Uterus (tissue), 2 donors: Measurements from ENCODE around the gene EPHA6.

Source experiments
- POLR2A ChIP-seq, 2 donors: fragments of 450-650 bp; IDR thresholded peaks; one replicate each; pipeline ENCODE4 v1.6.1; 2016; ENCODE audit warnings: antibody characterized with exemption in 2 of 2, mild to moderate bottlenecking in 1 of 2, moderate library complexity in 1 of 2
- TF ChIP-seq, protein P1 (sequence below), 4 experiments: fragments of 200-600 bp in 2 of 4; fragments of 450-650 bp in 2 of 4; sonication (generic) in 2 of 4; IDR thresholded peaks; one replicate each; pipeline ENCODE4 v1.5.1; 2016 to 2019; ENCODE audit warnings: antibody characterized with exemption in 4 of 4, mild to moderate bottlenecking in 2 of 4, moderate library complexity in 1 of 4

DNA sequence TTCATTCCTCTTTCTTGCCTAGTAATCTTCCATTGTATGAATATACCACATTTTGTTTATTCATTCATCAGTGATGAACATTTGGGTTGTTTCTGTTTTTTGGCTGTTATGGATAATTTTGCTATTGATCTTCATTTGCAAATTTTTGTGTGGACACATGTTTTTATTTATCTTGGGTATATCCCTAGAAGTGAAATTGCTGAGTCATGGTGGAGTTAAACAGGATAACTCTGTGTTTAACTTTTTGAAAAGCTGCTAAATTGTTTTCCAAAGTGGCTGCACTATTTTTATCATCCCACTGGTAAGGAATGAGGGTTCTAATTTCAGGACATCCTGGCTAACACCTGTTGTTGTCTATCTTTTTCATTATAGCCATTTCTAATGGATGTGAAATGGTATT, 875.6 kb downstream of the EPHA6 start:
- TF ChIP-seq, protein P1, sequence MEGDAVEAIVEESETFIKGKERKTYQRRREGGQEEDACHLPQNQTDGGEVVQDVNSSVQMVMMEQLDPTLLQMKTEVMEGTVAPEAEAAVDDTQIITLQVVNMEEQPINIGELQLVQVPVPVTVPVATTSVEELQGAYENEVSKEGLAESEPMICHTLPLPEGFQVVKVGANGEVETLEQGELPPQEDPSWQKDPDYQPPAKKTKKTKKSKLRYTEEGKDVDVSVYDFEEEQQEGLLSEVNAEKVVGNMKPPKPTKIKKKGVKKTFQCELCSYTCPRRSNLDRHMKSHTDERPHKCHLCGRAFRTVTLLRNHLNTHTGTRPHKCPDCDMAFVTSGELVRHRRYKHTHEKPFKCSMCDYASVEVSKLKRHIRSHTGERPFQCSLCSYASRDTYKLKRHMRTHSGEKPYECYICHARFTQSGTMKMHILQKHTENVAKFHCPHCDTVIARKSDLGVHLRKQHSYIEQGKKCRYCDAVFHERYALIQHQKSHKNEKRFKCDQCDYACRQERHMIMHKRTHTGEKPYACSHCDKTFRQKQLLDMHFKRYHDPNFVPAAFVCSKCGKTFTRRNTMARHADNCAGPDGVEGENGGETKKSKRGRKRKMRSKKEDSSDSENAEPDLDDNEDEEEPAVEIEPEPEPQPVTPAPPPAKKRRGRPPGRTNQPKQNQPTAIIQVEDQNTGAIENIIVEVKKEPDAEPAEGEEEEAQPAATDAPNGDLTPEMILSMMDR (IDR thresholded peaks at IDR 0.05): no peak
- TF ChIP-seq POLR2A (IDR thresholded peaks at IDR 0.05): no peak
